ENCODE results near the gene TEX48.

TEX48 gene, protein sequence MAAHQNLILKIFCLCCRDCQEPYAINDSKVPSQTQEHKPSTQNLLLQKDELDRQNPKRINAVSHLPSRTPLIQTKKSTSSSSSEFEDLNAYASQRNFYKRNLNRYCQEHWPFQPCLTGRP

GRCh38 chr9:114681594-114682332, at the start of gene TEX48:
TEX48 (minus strand) TSS chr9:114682192; CDS start chr9:114671723, 10,469 bp downstream.
- DNase-seq: peak; percentile 42

- no peak for DNase-seq
Observed at GRCh38 chr9:114731701-114732100, 49.7 kb upstream of the TEX48 start.

- no peak for DNase-seq
Observed at GRCh38 chr9:114729706-114730105, 47.7 kb upstream of the TEX48 start.

DNA sequence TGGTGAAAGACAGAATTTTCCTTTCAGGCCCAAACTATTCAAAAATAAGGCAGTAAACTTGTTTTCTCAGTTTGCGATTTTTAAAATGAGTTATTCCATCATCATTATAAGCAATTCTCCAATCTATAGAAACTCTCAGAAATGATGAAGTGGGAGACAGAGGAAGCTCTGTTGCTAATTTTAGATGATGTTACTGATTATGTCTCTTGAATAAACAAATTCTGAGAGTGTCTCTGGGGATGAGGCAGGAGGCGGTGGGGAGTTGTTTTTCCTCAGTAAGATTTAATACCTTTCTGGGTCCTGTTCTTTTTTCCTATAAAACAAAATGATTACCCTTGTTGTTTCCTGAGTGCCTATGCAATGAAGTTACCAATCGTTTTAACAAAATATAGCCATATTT, 43.9 kb upstream of the TEX48 start:
- no peak for DNase-seq

GRCh38 chr9:114724744-114725143, 42.8 kb upstream of the TEX48 start:
- DNase-seq: no peak

DNA sequence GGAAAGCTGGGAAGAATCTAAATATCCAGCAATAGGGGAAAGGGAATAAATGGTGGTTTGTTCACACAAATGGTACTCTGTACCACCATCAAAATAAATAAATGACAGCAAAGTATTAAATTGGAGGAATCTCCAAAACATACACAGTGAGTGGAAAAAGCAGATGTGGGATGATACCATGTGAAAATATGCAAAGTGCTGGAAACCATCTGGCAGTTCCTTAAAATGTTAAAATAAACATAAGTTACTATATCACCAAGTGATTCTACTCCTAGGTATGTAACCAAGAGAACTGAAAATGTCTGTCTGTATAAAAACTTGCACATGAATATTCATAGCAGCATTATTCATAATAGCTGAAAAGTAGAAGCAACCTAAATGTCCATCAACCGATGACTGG, 41.9 kb upstream of the TEX48 start:
- no peak for DNase-seq

DNA sequence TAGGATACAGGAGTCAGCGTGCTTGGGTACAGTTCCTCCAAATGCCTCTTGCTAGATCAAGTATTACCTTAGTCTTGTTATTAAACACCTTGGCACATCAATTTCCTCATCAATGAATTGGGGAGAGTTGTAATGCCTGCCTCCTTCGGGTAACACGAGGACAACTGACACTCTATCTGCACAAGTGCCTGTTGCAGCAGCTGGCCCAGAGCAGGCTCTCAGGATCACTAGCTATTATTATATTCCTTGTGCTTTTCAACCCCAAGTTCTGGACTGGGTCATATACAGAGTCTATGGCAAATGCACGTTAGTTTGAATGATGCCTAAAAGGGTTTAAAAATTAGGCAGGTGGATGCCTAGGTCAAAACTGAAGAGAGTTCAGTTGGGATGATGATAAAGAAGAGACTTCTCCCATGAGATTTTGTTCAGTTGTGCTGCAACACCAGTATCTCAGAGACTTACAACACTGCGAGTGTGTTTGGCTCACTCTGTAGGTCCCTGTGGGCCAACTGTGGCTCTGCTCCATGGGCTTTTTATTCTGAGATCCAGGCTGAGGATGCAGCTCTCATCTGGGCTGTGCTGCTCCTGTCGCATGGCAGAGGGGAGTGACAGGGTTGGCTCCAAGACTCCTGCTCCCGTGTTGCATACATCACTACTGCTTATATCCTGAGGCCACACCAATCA, 41.1 kb upstream of the TEX48 start:
- DNase-seq: no peak

- DNase-seq: no peak
Observed at GRCh38 chr9:114722081-114722621, 40.2 kb upstream of the TEX48 start.

DNA sequence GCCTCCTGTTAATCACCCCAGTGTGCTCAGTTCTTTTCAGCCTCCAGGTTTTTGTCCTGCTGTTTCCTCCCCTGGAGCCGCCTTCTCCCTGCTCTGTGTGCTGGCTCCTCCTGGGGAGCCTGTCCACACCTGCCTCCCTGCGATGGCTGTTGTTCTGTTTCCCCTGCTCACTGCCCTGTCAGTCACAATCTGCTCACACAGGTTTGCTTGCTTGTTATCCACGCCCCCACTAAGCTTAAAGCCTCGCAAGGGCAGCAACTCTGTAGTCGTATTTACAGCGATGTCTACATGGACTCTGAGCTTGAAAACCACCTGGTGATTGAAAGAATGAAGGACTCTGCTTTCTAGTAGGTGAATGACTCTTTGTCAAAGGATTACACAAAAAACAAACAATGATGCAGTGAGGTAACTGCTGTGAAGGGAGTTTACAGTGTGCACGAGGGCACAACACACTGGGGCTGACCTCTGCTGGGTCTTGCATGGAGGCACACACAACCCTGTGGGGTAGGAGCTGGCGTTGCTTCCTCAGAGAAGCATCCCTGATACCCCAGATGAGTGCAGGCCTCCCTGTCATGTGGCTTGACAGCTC, 39.6 kb upstream of the TEX48 start:
- no peak for DNase-seq

GRCh38 chr9:114720086-114720676, 38.2 kb upstream of the TEX48 start:
- no peak for DNase-seq

DNA sequence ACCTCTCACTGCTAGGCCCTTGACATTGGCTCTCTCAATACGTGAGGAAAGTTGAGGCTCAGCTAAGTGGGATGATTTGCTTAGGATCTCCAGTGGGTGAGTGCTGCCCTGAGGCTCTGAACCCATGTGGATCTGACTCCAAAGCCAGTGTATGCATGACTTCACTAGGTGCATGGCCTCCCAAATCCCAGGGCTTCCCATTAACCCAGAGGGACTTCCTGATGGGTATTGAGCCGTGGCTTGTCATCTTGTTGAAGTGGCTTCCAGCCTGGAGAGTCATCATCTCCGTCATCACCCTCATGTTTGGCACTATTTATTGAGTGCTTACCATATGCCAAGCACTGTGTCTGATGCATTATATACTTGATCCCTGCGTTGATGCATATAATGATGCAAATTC, 37.3 kb upstream of the TEX48 start:
- DNase-seq: no peak

GRCh38 chr9:114718801-114719221, 36.8 kb upstream of the TEX48 start:
- DNase-seq: no peak

DNA sequence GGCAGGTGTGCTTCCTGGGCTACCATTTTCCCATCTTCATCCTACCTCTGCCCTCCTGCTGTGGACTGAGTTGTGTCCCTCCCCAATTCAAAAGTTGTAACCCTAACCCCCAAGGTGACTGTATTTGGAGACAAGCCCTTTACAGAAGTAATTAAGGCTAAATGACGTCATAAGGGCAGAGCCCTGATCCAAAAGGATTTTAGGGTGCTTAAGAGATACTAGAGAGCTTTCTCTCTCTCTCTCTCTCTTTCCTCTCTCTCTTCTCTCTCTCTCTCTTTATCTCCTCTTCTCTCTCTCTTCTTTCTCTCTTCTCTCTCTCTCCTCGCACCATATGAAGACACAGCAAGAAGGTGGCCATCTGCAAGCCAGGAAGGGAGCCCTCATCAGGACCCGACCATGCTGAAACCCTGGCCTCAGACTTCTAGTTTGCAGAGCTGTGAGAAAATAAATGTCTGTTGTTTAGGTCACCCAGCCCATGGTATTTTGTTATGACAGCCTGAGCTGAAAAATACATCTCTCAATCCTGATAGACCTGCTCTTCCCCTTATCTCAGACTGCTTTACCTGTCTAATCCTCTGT, 36.0 kb upstream of the TEX48 start:
- no peak for DNase-seq

GRCh38 chr9:114709636-114710035, 27.6 kb upstream of the TEX48 start:
- DNase-seq: no peak

DNA sequence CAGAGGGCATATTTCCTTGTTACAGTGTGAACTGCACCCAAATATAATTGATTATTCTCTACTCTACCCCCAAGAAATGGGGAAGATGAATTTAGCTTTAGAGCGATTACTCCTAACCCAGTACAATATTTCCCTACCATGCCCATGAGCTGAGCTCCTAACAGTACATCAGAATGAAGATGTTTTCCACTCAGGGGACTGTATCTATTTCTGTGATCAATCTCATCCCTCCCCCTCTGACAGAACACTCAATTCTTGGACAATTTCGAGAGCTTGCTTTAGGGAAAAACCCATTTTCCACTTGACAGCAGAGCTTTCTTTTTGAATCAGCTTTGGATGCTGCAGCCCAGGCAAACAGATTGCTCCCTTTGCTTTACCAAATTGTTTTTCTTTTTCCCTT, 24.7 kb upstream of the TEX48 start:
- no peak for DNase-seq

- DNase-seq: no peak
Observed at GRCh38 chr9:114701988-114702387, 20.0 kb upstream of the TEX48 start.

- DNase-seq: peak; percentile 56
Observed at GRCh38 chr9:114697951-114698351, 16.0 kb upstream of the TEX48 start.

- no peak for DNase-seq
Observed at GRCh38 chr9:114696814-114697544, 15.0 kb upstream of the TEX48 start.

GRCh38 chr9:114695948-114696347, 14.0 kb upstream of the TEX48 start:
- no peak for DNase-seq

DNA sequence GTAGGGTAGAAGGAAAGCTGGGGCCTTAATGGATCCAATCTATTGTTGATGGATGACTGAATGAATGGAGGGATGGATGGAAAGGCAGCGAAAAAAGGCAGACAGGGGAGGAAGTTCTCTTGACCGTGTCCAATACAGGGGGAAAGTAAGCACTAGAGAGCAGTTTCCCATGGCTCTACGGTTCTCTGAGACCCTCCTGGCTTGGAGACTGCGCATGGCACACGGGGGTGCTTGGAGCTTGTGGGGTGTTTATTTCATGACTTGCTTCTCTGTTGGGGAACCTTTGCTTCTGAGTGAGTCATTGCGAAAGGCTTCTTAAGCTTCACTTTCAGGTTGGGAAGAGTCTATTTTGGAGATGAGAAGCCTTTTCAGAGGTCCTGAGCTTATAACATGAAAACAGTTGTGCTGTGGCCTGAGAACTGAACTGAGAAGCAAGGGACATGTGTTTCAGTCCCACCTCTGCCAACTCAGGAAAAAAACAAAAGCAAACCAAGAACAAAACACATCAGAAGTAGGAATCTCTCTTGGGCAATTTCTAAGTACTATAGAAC, 12.8 kb upstream of the TEX48 start:
- DNase-seq: no peak

DNA sequence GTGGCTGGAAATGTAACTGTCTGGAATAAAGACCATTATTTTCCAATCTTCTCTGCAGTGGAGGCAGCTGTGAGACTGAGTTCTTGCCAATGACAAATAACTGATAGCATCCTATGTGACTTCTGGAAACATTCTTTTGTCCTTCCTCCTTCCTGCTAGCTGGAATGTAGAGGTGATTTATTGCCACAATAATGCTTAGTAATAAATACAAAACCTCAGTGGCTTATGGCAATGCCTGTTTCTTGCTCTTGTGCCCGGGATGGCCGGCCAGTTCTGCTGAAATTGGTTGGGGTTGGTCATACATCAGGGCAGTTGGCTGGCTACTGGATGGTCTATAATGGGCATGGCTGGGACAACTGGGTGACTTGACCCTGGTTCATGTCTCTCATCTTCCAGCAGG, 12.2 kb upstream of the TEX48 start:
- no peak for DNase-seq
